ENCODE data around the gene RFX4. TPM values are rescaled to one million over a fixed set of nuclear protein-coding genes. Genes with fewer than 3 reads are reported as not detected.

The RFX4 gene
- total RNA-seq, 4 donors from 2014 or later = not detected

DNA sequence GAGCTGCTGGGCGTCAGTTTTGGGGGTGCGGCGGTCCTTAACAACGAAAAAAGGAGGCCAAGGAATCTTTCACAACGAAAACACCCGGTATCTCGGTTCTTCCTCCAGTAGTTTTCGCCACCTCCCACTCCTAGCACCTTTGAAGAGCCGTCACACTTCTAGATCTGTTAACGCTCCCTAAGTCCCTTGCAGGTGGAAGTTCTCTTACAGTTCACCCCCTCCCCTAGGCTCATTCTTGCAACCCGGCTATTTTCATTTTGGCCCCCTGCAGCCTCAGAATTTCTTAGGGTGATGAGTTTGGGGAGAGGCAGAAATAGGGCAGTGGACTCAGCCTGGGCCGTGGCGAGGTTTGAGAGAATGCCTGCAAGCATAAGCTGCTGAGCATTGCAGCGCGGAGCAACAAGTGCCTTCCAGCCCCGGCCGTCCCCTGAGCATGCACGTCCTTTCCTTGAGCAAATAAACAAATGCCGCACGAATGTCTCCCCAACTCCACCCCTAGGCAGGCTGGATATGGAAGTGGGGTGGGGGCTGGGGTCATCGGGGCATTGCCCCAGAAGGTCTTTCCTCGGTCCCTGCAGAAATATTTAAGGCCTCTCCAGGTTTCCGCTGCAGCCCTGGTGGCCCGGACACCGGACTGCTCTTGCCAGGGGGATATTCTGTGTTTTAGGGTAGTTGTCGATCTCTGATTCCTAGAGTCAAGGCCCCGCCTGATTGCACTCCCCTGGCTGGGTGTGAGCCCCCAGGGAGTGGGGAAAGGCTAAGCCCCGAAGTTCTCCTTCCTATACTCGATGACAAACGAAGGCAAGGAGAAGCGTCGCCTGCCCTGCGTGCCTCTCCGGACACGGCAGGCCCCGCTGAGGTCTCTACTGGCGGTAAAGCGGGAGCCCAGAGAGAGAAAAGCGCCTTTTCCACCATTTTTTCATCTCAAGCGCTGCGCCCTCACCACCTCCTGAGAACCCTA lies 1.6 kb downstream of the RFX4 start:
- Histone ChIP-seq H3K27ac (no peak overlapping the region), H3K36me3 (no peaks in the 10 kb centered on the region), H3K4me3 (peak overlapping the region in 1 of 4 donors; percentile 49), H3K27me3 (peaks cover 100% of the 10 kb centered on the region), H3K9me3 (no peaks in the 10 kb centered on the region), H3K4me1 (peaks cover 4 to 62% (median 47%) of the 10 kb centered on the region in 4 donors)
- 9% methylated on average over 41 of the region's 41 CpGs; no CpG with 5 or more reads in 1 of the 2 donors for WGBS, 2 donors (ENCODE audit: low coverage in 1 of 2)
- in situ Hi-C loops (cut with MboI; ENCODE audit: low pct_ligation_motif_present in 1 of 4, low pct_unique_long_range_greater_than_20kb in 1 of 4, low sequenced_read_pairs in 3 of 4) (no loop called here), intact Hi-C loops (cut with DNase I; ENCODE audit: low total_unique reads) (loop anchor here (10.0 kb wide), 1 partner anchor 50 kb away; no protein-coding TSS in a partner anchor)
- DNase-seq = no peak
- TF ChIP-seq POLR2A (IDR thresholded peaks at IDR 0.05) (no peak), POLR2AphosphoS5 (IDR thresholded peaks at IDR 0.05) (no peak), EP300 (IDR thresholded peaks at IDR 0.05; ENCODE audit: low read depth) (no peak)

DNA sequence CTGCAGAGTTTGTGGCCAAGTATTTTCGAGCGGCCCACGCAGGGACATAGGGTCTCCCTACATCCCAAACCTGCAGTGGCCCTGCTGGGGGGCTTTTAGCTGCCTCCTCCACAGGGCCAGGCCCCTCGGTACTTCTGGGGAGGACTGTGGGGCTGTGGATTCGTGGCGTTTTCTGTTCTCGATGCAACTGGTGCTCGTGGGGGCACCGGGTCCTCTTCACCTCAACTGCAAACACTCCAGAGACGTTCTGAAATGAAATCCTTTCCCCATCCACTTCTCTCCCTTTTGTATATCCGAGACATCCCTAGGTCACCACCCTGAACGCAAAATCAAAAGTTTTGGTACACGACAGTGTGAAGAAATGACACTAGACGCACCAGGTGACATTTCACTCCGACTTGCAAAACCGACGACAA lies 2.3 kb downstream of the RFX4 start:
- Histone ChIP-seq H3K9me3 (no peaks in the 10 kb centered on the region), H3K36me3 (no peaks in the 10 kb centered on the region), H3K27me3 (peaks cover 100% of the 10 kb centered on the region), H3K27ac (no peak overlapping the region), H3K4me1 (peaks cover 4 to 62% (median 47%) of the 10 kb centered on the region in 4 donors), H3K4me3 (no peak overlapping the region)
- no peak for TF ChIP-seq POLR2AphosphoS5 (IDR thresholded peaks at IDR 0.05)
- no peak for TF ChIP-seq POLR2A (IDR thresholded peaks at IDR 0.05)
- TF ChIP-seq, protein P1, sequence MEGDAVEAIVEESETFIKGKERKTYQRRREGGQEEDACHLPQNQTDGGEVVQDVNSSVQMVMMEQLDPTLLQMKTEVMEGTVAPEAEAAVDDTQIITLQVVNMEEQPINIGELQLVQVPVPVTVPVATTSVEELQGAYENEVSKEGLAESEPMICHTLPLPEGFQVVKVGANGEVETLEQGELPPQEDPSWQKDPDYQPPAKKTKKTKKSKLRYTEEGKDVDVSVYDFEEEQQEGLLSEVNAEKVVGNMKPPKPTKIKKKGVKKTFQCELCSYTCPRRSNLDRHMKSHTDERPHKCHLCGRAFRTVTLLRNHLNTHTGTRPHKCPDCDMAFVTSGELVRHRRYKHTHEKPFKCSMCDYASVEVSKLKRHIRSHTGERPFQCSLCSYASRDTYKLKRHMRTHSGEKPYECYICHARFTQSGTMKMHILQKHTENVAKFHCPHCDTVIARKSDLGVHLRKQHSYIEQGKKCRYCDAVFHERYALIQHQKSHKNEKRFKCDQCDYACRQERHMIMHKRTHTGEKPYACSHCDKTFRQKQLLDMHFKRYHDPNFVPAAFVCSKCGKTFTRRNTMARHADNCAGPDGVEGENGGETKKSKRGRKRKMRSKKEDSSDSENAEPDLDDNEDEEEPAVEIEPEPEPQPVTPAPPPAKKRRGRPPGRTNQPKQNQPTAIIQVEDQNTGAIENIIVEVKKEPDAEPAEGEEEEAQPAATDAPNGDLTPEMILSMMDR (IDR thresholded peaks at IDR 0.05) = no peak
- TF ChIP-seq EP300 (IDR thresholded peaks at IDR 0.05; ENCODE audit: low read depth) = no peak
- 16% methylated on average over 17 of the region's 17 CpGs; no CpG with 5 or more reads in 1 of the 2 donors for WGBS, 2 donors (ENCODE audit: low coverage in 1 of 2)
- DNase-seq = no peak
- in situ Hi-C loops (cut with MboI; ENCODE audit: low pct_ligation_motif_present in 1 of 4, low pct_unique_long_range_greater_than_20kb in 1 of 4, low sequenced_read_pairs in 3 of 4) (no loop called here), intact Hi-C loops (cut with DNase I; ENCODE audit: low total_unique reads) (loop anchor here (10.0 kb wide), 1 partner anchor 50 kb away; no protein-coding TSS in a partner anchor)

DNA sequence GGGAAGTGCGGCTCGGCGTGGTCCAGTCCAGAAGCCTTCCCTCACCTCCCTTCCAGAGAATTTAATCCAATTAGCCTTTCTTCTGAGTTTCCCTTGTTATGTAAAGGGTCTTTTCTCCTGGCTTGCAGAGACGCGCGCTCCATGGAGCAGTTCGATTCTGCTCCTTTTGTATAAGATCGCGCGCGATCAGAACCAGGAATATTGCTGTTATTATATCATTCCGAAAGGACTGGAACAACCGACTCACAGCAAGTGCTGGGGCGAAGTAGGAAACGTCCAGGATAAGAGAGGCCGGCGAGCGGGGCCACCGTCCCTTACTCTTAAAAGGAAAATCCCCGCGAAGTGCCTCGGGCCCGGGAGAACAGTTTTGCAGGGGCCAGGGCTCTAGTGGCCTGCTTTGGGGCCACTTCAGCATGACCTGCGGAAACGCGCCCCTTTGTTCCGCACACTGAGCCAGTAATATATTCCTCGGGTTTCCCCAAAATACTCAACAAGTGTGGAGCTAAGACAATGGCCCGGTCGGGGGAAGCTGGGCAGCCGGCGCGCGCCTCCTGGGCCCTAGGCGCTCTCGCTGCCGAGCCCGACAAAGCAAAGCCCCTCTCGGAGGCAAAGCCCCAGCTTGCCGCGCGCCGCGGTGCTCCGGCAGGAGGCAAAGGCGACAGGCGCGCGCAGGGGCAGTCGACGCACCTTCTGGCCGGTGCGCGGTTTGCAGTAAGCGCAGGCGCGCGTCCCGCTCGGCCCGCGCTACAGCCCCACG lies 2.9 kb downstream of the RFX4 start:
- Histone ChIP-seq H3K9me3 (no peaks in the 10 kb centered on the region), H3K27ac (no peak overlapping the region), H3K4me3 (no peak overlapping the region), H3K36me3 (no peaks in the 10 kb centered on the region), H3K4me1 (peaks cover 4 to 62% (median 47%) of the 10 kb centered on the region in 4 donors), H3K27me3 (peaks cover 100% of the 10 kb centered on the region)
- DNase-seq = no peak
- TF ChIP-seq POLR2AphosphoS5 (IDR thresholded peaks at IDR 0.05) (no peak), EP300 (IDR thresholded peaks at IDR 0.05; ENCODE audit: low read depth) (no peak), POLR2A (IDR thresholded peaks at IDR 0.05) (no peak)
- TF ChIP-seq, protein P1 (IDR thresholded peaks at IDR 0.05) = no peak
- 10% methylated on average over 55 of the region's 63 CpGs; no CpG with 5 or more reads in 1 of the 2 donors for WGBS, 2 donors (ENCODE audit: low coverage in 1 of 2)
- in situ Hi-C loops (cut with MboI; ENCODE audit: low pct_ligation_motif_present in 1 of 4, low pct_unique_long_range_greater_than_20kb in 1 of 4, low sequenced_read_pairs in 3 of 4) = no loop called here
- intact Hi-C loops (cut with DNase I; ENCODE audit: low total_unique reads) = loop anchor here (10.0 kb wide), 1 partner anchor 49 kb away; no protein-coding TSS in a partner anchor

DNA sequence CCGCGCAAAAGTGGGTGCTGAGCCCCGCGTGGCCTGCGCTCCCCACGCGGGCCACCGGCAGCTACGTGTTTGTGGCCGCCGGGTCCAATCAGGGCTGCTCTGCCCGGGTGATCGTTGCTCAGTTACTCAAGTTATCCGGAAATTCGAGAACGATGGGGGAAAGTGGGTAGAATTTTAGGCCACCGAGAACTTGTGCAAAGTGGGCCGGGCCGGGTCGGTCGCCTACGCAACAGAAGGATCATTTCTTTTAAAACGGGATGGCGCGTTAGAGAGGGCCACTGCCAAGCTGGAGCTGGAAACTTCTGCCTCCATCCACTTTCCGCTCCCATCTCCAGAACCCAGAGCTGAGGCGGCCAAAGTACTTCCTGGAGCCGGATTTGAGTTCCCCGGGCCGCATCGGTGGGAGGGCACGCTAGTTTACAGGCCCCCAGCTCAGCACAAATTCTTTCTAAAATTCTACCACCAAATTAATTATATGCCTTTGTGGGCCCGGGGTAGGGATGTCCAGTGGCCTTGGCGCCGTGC lies 3.5 kb downstream of the RFX4 start:
- no peak overlapping the region for H3K27ac ChIP-seq
- peaks cover 4 to 56% (median 41%) of the 10 kb centered on the region in 4 donors for H3K4me1 ChIP-seq
- intact Hi-C loops (cut with DNase I; ENCODE audit: low total_unique reads) = loop anchor here (10.0 kb wide), 1 partner anchor 48 kb away; no protein-coding TSS in a partner anchor
- TF ChIP-seq EP300 (IDR thresholded peaks at IDR 0.05; ENCODE audit: low read depth) (no peak), POLR2A (IDR thresholded peaks at IDR 0.05) (no peak), POLR2AphosphoS5 (IDR thresholded peaks at IDR 0.05) (no peak)
- TF ChIP-seq, protein P1 (IDR thresholded peaks at IDR 0.05) = no peak
- DNase-seq = no peak
- no peak overlapping the region for H3K4me3 ChIP-seq
- no peaks in the 10 kb centered on the region for H3K36me3 ChIP-seq
- in situ Hi-C loops (cut with MboI; ENCODE audit: low pct_ligation_motif_present in 1 of 4, low pct_unique_long_range_greater_than_20kb in 1 of 4, low sequenced_read_pairs in 3 of 4) = no loop called here
- H3K9me3 ChIP-seq = no peaks in the 10 kb centered on the region
- peaks cover 100% of the 10 kb centered on the region for H3K27me3 ChIP-seq
- WGBS, 2 donors (ENCODE audit: low coverage in 1 of 2) = 5% methylated on average over 25 of the region's 35 CpGs; no CpG with 5 or more reads in 1 of the 2 donors
